MM.1S (cell line): ENCODE results near the gene IL22.

ENCODE experiments used
- DNase-seq: peaks from one replicate; pipeline ENCODE4 v3.0.0-alpha.2; 2015
- H2AFZ ChIP-seq: fragments of 300-600 bp; sonication (generic); 2 replicates; pipeline ENCODE4 v1.6.0; 2016; ENCODE audit warnings: antibody characterized with exemption, low read length
- H3F3A ChIP-seq: fragments of 300-600 bp; sonication (generic); 2 replicates; pipeline ENCODE4 v1.6.1; 2016; ENCODE audit warnings: mild to moderate bottlenecking, antibody characterized with exemption, low read length, moderate library complexity, mixed read lengths; ENCODE audit not compliant: insufficient read depth
- H3K27ac ChIP-seq: fragments of 300-600 bp; sonication (generic); 2 replicates; pipeline ENCODE4 v1.5.1; 2016; ENCODE audit warnings: mild to moderate bottlenecking, low read length
- H3K27me3 ChIP-seq: fragments of 300-600 bp; sonication (generic); replicated peaks from 2 replicates; pipeline ENCODE4 v1.6.0; 2016; ENCODE audit warnings: low read length; ENCODE audit not compliant: insufficient read depth
- H3K36me3 ChIP-seq: fragments of 300-600 bp; sonication (generic); replicated peaks from 2 replicates; pipeline ENCODE4 v1.6.1; 2016; ENCODE audit warnings: mild to moderate bottlenecking, low read length, mixed read lengths; ENCODE audit not compliant: insufficient read depth
- H3K4me1 ChIP-seq: fragments of 300-600 bp; sonication (generic); 2 replicates; pipeline ENCODE4 v1.6.1; 2016; ENCODE audit warnings: low read length, mixed read lengths
- H3K4me2 ChIP-seq: fragments of 300-600 bp; sonication (generic); 2 replicates; pipeline ENCODE4 v1.6.0; 2016; ENCODE audit warnings: low read depth, low read length
- H3K4me3 ChIP-seq: fragments of 300-600 bp; sonication (generic); 2 replicates; pipeline ENCODE4 v1.5.1; 2016; ENCODE audit warnings: low read length, mixed read lengths
- H3K79me2 ChIP-seq: fragments of 300-600 bp; sonication (generic); 2 replicates; pipeline ENCODE4 v1.6.1; 2016; ENCODE audit warnings: mixed run types, low read length, mixed read lengths
- H3K9ac ChIP-seq: fragments of 300-600 bp; sonication (generic); 2 replicates; pipeline ENCODE4 v1.6.1; 2016; ENCODE audit warnings: low read length, mixed read lengths
- H3K9me2 ChIP-seq: fragments of 300-600 bp; sonication (generic); replicated peaks from 2 replicates; pipeline ENCODE4 v1.6.1; 2016; ENCODE audit warnings: mild to moderate bottlenecking, low read length, mixed read lengths; ENCODE audit not compliant: insufficient read depth
- H3K9me3 ChIP-seq: fragments of 300-600 bp; sonication (generic); replicated peaks from 2 replicates; pipeline ENCODE4 v1.6.1; 2016; ENCODE audit warnings: mild to moderate bottlenecking, low read length, mixed read lengths; ENCODE audit not compliant: insufficient read depth
- H4K20me1 ChIP-seq: fragments of 300-600 bp; sonication (generic); 2 replicates; pipeline ENCODE4 v1.6.1; 2016; ENCODE audit warnings: mild to moderate bottlenecking, low read length, moderate library complexity, mixed read lengths; ENCODE audit not compliant: insufficient read depth
- CTCF ChIP-seq: fragments of 300-600 bp; sonication (generic); IDR thresholded peaks from 2 replicates; pipeline ENCODE4 v1.5.1; 2016; ENCODE audit warnings: antibody characterized with exemption, low read length, mixed read lengths
- EZH2 ChIP-seq: fragments of 300-600 bp; sonication (generic); optimal IDR thresholded peaks from 2 replicates; pipeline ENCODE3; 2017; ENCODE audit warnings: low read depth, mild to moderate bottlenecking, antibody characterized with exemption, low read length, mixed read lengths
- EZH2phosphoT487 ChIP-seq: fragments of 300-600 bp; sonication (generic); IDR thresholded peaks from 2 replicates; pipeline ENCODE4 v1.6.1; 2018; ENCODE audit warnings: antibody characterized with exemption, low read length

The IL22 gene

GRCh38 chr12:68281322-68282077 lies 28.1 kb upstream of the IL22 start:
- Histone ChIP-seq H3K4me2 (no peak overlapping the region), H3K9ac (no peak overlapping the region), H3K36me3 (no peaks in the 10 kb centered on the region), H3K4me3 (no peak overlapping the region), H3K9me3 (no peaks in the 10 kb centered on the region), H2AFZ (no peak overlapping the region), H3K79me2 (no peaks in the 10 kb centered on the region), H3K27me3 (no peaks in the 10 kb centered on the region), H3K9me2 (no peaks in the 10 kb centered on the region), H3F3A (no peaks in the 10 kb centered on the region), H3K4me1 (no peaks in the 10 kb centered on the region), H4K20me1 (no peaks in the 10 kb centered on the region), H3K27ac (no peak overlapping the region)
- no peak for TF ChIP-seq EZH2phosphoT487
- no peak for TF ChIP-seq CTCF
- TF ChIP-seq EZH2, result no peak
- no peak for DNase-seq

- Histone ChIP-seq H3K27ac (no peak overlapping the region), H3K27me3 (no peaks in the 10 kb centered on the region), H3K79me2 (no peaks in the 10 kb centered on the region), H3K9me3 (no peaks in the 10 kb centered on the region), H3K9me2 (no peaks in the 10 kb centered on the region), H3K36me3 (no peaks in the 10 kb centered on the region), H3K9ac (no peak overlapping the region), H3K4me2 (no peak overlapping the region), H4K20me1 (no peaks in the 10 kb centered on the region), H3K4me1 (no peaks in the 10 kb centered on the region), H3F3A (no peaks in the 10 kb centered on the region), H2AFZ (no peak overlapping the region), H3K4me3 (no peak overlapping the region)
- DNase-seq, result no peak
- TF ChIP-seq EZH2, result no peak
- no peak for TF ChIP-seq CTCF
- TF ChIP-seq EZH2phosphoT487, result no peak
Measured at GRCh38 chr12:68280240-68280639, 26.8 kb upstream of the IL22 start.

GRCh38 chr12:68279227-68280054 lies 26.0 kb upstream of the IL22 start:
- no peaks in the 10 kb centered on the region for H3K79me2 ChIP-seq
- H3K9me2 ChIP-seq, result no peaks in the 10 kb centered on the region
- no peak overlapping the region for H3K9ac ChIP-seq
- TF ChIP-seq EZH2 (no peak), EZH2phosphoT487 (no peak), CTCF (no peak)
- H3K36me3 ChIP-seq, result no peaks in the 10 kb centered on the region
- H3K4me2 ChIP-seq, result no peak overlapping the region
- no peaks in the 10 kb centered on the region for H3F3A ChIP-seq
- no peaks in the 10 kb centered on the region for H3K9me3 ChIP-seq
- H3K27ac ChIP-seq, result no peak overlapping the region
- DNase-seq, result no peak
- no peaks in the 10 kb centered on the region for H3K27me3 ChIP-seq
- no peak overlapping the region for H2AFZ ChIP-seq
- H3K4me3 ChIP-seq, result no peak overlapping the region
- H4K20me1 ChIP-seq, result no peaks in the 10 kb centered on the region
- no peaks in the 10 kb centered on the region for H3K4me1 ChIP-seq
